ENCODE results near the gene OR1S2. TPM values are rescaled to one million over a fixed set of nuclear protein-coding genes. Genes with fewer than 3 reads are reported as not detected.
"Not testable (repeated sequence)": the region's sequence is repeated elsewhere in the genome, so short reads cannot be mapped to it uniquely, and the experiment has no call there.

The OR1S2 gene
- not detected for total RNA-seq (ENCODE audit: insufficient read depth, low replicate concordance)

DNA sequence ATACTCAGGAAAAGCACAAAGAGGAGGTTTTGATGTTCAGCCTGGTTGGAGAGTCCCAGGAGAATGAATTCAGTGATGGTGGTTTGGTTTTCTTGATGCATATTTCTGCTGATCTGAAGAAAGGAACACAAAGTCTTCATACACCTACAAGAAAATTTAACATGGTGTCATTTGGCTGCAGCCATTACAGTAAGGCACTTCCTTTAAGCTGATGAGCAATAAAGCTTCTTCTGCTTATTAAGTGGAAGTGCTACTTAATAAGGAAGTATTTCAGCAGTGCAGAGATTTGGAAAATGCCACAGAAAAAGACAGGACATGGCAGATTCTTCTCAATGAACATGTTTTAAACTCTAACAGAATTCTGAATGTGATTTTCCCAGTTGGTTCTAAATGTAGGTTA lies at the start of gene OR1S2:
Gene OR1S2, minus strand, starts transcription at position 101 of the 400 bp plus-strand sequence. Its CDS starts 0 bp downstream, at position 101.
- DNase-seq (ENCODE audit: low spot score) = no peak

GRCh38 chr11:58243954-58244353 lies 40.0 kb upstream of the OR1S2 start:
- no peak for DNase-seq (ENCODE audit: low spot score)

DNA sequence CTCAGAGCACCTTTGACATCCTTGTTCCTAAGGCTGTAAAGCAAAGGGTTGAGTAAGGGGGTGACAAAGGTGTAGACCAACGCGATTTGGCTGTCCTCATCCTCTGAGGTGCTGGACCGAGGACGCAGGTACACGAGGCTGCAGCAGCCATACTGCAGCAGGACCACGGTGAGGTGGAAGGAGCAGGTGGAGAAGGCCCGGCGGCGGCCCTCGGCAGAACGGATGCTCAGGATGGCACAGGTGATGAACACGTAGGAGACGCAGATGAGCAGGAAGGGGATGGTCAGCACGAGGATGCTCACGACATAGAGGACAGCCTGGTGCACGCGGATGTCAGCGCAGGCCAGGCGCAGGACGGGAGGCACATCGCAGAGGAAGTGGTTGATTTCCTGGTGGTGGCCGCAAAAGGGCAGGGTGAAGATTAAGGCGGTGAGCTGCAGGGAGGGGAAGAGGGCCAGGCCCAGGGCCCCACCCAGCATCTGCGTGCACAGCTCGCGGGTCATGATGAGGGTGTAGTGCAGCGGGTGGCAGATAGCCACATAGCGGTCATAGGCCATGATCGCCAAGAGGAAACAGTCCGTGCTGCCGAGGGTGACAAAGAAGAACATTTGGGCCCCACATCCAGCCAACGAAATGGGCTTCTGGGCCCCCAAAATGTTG lies 24.1 kb upstream of the OR1S2 start:
- no peak for DNase-seq (ENCODE audit: low spot score)

DNA sequence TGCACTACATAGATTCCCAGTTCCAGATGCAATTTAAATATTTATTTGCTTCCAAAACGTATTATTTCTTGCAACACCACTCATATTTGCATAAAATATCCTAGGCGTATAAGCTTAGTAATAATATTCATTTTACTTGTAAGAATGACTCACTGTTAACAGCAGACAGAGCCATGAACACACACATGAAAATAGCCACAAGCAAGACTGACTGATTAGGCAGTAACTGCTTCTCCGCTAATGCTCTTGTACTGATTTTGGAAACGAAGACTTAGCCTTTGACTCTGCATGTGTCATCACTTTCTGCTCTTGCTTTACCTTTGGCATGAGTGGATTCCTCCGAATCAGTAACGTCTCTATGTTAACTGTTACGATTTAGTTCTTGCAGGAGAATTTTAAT lies 18.8 kb upstream of the OR1S2 start:
- DNase-seq (ENCODE audit: low spot score) = no peak

DNA sequence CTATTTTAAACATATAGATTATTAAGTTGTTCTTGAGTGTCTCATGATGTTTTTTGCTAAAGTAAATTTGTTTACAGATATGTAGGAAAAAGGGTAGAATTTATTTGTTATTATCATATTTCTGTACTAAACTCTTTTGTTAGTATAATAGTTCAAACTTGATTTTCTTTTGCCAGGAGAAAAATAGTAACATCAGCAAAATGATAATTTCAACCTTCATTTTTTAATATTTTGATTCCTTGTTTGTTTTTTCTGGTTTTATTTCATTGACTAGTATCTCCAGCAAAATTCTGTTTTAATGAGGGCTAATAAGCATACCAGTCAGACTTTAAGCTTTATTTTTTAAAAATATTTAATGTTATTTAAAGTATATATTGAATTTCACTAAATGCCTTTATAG lies 12.5 kb upstream of the OR1S2 start:
- no peak for DNase-seq (ENCODE audit: low spot score)

GRCh38 chr11:58212420-58212819 lies 8.5 kb upstream of the OR1S2 start, which contains the start of gene OR1S1:
TSS of gene OR1S1 (plus strand) at chr11:58212720.
- DNase-seq (ENCODE audit: low spot score) = not testable (repeated sequence)

- no peak for DNase-seq (ENCODE audit: low spot score)
Observed at GRCh38 chr11:58199271-58199670, 4.7 kb downstream of the OR1S2 start.

GRCh38 chr11:58195939-58196338 lies 8.0 kb downstream of the OR1S2 start:
- DNase-seq (ENCODE audit: low spot score) = no peak

DNA sequence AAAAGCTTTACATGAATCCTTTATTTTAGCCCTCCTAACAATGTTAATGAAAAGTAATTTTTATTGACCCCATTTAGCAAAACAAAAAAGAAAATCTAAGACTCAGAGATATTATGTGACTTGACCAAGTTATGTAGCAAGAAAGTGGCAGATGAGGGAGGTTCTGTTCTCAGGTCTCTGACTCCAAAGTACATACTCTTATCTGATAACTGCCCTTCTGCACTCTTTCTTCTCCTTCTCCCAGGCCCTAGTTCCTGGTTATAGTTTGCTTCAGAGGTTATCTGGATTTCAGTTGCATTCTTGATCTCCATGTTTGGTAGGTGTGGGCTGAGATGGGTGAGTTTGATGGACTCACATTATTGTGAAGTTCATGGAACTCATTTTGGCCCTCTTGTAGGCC lies 10.6 kb downstream of the OR1S2 start:
- DNase-seq (ENCODE audit: low spot score) = no peak

GRCh38 chr11:58192229-58192628 lies 11.7 kb downstream of the OR1S2 start:
- DNase-seq (ENCODE audit: low spot score) = no peak

- no peak for DNase-seq (ENCODE audit: low spot score)
Observed at GRCh38 chr11:58188770-58189169, 15.2 kb downstream of the OR1S2 start, which contains the start of gene OR9Q2. TSS of gene OR9Q2 (plus strand) at chr11:58189070. CDS start at chr11:58190491, 1,421 bp downstream.

- DNase-seq (ENCODE audit: low spot score) = no peak
Observed at GRCh38 chr11:58186938-58187337, 17.0 kb downstream of the OR1S2 start.

- no peak for DNase-seq (ENCODE audit: low spot score)
Observed at GRCh38 chr11:58179648-58180047, 24.3 kb downstream of the OR1S2 start.

DNA sequence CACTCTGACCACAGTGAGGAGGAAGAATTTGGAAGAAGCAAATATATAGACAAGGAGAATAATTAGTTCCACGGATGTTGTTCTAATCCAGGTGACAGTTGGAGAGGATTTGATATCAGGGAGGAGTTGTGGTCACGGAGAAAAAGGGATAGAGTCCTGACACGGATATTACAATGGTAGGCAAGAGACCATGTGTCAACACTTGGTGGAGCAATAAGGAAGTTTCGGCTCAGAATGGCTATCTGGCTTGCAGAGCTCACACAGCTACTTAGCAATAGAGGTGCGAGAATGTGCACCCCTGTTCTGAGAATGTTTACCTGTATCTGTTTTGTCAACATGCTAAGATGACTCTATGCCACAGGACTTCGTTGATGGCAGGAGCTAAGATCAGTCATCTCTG lies 25.5 kb downstream of the OR1S2 start:
- no peak for DNase-seq (ENCODE audit: low spot score)

DNA sequence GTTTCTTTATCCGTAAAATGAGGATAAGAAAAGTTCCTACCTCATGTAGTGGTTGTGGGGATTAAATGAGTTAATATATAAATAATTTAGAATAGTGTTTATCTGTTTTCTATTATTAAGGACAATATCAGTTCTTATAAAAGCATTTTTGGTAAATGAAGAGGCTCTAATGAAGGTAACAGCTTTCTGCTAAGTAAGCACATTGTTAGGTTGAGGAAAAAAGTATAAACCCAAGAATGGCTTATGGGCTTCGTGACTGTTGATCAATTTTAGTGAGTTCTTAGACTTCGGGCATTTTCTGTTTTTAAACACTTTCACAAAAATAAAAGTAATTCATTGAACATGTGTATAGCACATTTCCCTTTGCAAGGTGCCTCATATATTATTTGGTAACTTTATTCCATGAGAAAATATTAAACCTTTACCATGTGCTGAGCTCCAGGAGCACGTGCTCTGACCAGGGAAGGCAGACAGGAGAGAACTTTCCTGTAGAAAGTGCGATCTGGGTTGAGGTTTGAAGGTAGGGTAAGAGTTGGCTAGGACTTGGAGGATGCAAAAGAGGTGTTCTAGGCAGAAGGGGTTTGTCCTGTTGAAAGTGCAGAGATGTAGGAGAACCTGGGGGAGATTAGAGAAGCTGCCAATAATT lies 26.4 kb downstream of the OR1S2 start:
- no peak for DNase-seq (ENCODE audit: low spot score)

- no peak for DNase-seq (ENCODE audit: low spot score)
Observed at GRCh38 chr11:58165504-58166106, 38.3 kb downstream of the OR1S2 start.

DNA sequence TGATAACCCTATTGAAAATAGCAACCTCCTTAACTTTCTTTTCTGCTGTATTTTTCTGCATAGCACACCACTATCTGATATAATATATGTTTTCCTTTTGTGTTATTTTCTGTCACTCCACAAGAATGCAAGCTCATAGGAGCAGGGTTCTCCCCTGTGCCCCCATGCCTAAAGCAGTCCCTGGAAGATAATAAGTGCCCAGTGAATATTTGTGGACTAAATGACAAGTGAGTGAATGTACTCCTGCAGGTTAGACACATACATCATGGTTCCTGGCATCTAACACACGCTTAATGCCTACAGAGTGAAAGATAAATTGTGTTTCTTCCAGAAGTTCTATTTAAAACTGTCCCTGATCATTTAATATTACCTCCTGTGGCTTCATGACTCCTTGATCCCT lies 39.0 kb downstream of the OR1S2 start:
- no peak for DNase-seq (ENCODE audit: low spot score)

DNA sequence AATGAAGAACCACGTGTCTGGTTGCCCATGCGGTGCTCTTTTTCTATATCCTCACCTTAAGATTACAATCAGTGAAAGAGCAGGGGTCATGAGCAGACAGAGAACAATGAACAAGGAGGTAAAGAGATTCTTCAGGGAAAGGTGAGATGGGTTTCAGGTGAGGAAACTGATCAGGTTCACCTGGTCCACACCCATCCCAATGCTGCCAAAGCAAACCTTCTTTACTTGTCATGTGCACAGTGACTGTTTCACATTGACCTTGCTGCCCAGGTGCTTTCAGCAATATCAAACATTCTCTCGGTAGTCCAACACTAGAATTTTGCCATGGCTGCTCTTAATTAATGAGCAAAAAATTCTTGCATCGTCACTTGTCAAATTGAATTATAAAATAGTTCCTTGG lies 39.6 kb downstream of the OR1S2 start:
- no peak for DNase-seq (ENCODE audit: low spot score)

Other genes with a start within 250 kb of the OR1S2 start
- 0.24 TPM for gene OR9Q1, start 180.3 kb downstream of the OR1S2 start, total RNA-seq (ENCODE audit: insufficient read depth, low replicate concordance)
- gene OR6Q1, start 173.2 kb downstream of the OR1S2 start, total RNA-seq (ENCODE audit: insufficient read depth, low replicate concordance) = 0.72 TPM
- gene OR9I1, start 78.6 kb downstream of the OR1S2 start, total RNA-seq (ENCODE audit: insufficient read depth, low replicate concordance) = 1.4 TPM
- 0.96 TPM for gene OR9Q2, start 15.1 kb downstream of the OR1S2 start, total RNA-seq (ENCODE audit: insufficient read depth, low replicate concordance)
- not detected for gene OR1S1, start 8.6 kb upstream of the OR1S2 start, total RNA-seq (ENCODE audit: insufficient read depth, low replicate concordance)
- gene OR10Q1, start 24.8 kb upstream of the OR1S2 start, total RNA-seq (ENCODE audit: insufficient read depth, low replicate concordance) = 0.72 TPM
- not detected for gene OR10W1, start 64.1 kb upstream of the OR1S2 start, total RNA-seq (ENCODE audit: insufficient read depth, low replicate concordance)
- 1.4 TPM for gene OR5B17, start 154.9 kb upstream of the OR1S2 start, total RNA-seq (ENCODE audit: insufficient read depth, low replicate concordance)
- gene OR5B3, start 202.7 kb upstream of the OR1S2 start, total RNA-seq (ENCODE audit: insufficient read depth, low replicate concordance) = not detected
- gene OR5B2, start 224.0 kb upstream of the OR1S2 start, total RNA-seq (ENCODE audit: insufficient read depth, low replicate concordance) = 3.9 TPM
- gene OR5B12, start 238.1 kb upstream of the OR1S2 start, total RNA-seq (ENCODE audit: insufficient read depth, low replicate concordance) = 1.4 TPM

Data from umbilical cord (tissue), 2 donors.